OCI-LY1 (cell line): Measurements from ENCODE around the gene TRIM26.

Experiments used
- EZH2 ChIP-seq: fragments of 200-600 bp; sonication (generic), shearing (Covaris generic); IDR thresholded peaks from 2 replicates; pipeline ENCODE4 v1.8.0; 2017; ENCODE audit warnings: borderline replicate concordance, mixed run types, mild to moderate bottlenecking, antibody characterized with exemption, low read length, moderate library complexity, mixed read lengths
- TF ChIP-seq, protein P1 (sequence below): fragments of 200-600 bp; sonication (generic), shearing (Covaris generic); IDR thresholded peaks from 2 replicates; pipeline ENCODE4 v1.5.1; 2017; ENCODE audit warnings: mild to moderate bottlenecking, antibody characterized with exemption, low read length, moderate library complexity, mixed read lengths

- TF ChIP-seq, protein P1, sequence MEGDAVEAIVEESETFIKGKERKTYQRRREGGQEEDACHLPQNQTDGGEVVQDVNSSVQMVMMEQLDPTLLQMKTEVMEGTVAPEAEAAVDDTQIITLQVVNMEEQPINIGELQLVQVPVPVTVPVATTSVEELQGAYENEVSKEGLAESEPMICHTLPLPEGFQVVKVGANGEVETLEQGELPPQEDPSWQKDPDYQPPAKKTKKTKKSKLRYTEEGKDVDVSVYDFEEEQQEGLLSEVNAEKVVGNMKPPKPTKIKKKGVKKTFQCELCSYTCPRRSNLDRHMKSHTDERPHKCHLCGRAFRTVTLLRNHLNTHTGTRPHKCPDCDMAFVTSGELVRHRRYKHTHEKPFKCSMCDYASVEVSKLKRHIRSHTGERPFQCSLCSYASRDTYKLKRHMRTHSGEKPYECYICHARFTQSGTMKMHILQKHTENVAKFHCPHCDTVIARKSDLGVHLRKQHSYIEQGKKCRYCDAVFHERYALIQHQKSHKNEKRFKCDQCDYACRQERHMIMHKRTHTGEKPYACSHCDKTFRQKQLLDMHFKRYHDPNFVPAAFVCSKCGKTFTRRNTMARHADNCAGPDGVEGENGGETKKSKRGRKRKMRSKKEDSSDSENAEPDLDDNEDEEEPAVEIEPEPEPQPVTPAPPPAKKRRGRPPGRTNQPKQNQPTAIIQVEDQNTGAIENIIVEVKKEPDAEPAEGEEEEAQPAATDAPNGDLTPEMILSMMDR: no peak
- TF ChIP-seq EZH2: no peak
Measured at GRCh38 chr6:30154061-30154460, 59.1 kb downstream of the TRIM26 start.
